Superior temporal gyrus (tissue), 1 donor: Measurements from ENCODE around the gene KRT7.

Source experiments
- DNase-seq: peaks from one replicate; pipeline ENCODE4 v3.0.0-alpha.2; 2016; ENCODE audit errors: extremely low spot score

The KRT7 gene

GRCh38 chr12:52199294-52199919 lies 33.6 kb upstream of the KRT7 start:
- DNase-seq: no peak

- DNase-seq: no peak
Measured at GRCh38 chr12:52200086-52200780, 32.8 kb upstream of the KRT7 start.

- no peak for DNase-seq
Measured at GRCh38 chr12:52200781-52201450, 32.1 kb upstream of the KRT7 start.

- no peak for DNase-seq
Measured at GRCh38 chr12:52201451-52201839, 31.6 kb upstream of the KRT7 start.

- DNase-seq: no peak
Measured at GRCh38 chr12:52202361-52203078, 30.5 kb upstream of the KRT7 start.

GRCh38 chr12:52203079-52203921 lies 29.7 kb upstream of the KRT7 start:
- peak; percentile 64 for DNase-seq

GRCh38 chr12:52204095-52204930 lies 28.7 kb upstream of the KRT7 start:
- no peak for DNase-seq

- no peak for DNase-seq
Measured at GRCh38 chr12:52204931-52205505, 28.0 kb upstream of the KRT7 start.

GRCh38 chr12:52205612-52206303 lies 27.3 kb upstream of the KRT7 start:
- DNase-seq: no peak

GRCh38 chr12:52206304-52207040 lies 26.6 kb upstream of the KRT7 start:
- no peak for DNase-seq

GRCh38 chr12:52207106-52207505 lies 25.9 kb upstream of the KRT7 start:
- no peak for DNase-seq

GRCh38 chr12:52207895-52208294 lies 25.1 kb upstream of the KRT7 start:
- DNase-seq: no peak

- no peak for DNase-seq
Measured at GRCh38 chr12:52208424-52209165, 24.4 kb upstream of the KRT7 start.

GRCh38 chr12:52209321-52209720 lies 23.7 kb upstream of the KRT7 start:
- DNase-seq: no peak

GRCh38 chr12:52210186-52210924 lies 22.7 kb upstream of the KRT7 start:
- DNase-seq: no peak

GRCh38 chr12:52210925-52211650 lies 22.0 kb upstream of the KRT7 start:
- DNase-seq: no peak
